Skeletal muscle satellite cell (primary cell): ENCODE measurements around the gene HOXB13. TPM values are rescaled to one million over a fixed set of nuclear protein-coding genes. Genes with fewer than 3 reads are reported as not detected.

Experiments used
- H3K27me3 ChIP-seq: 2 replicates; pipeline ENCODE4 v1.7.0; 2013; ENCODE audit warnings: low read length; ENCODE audit not compliant: control insufficient read depth, insufficient read depth
- H3K36me3 ChIP-seq: 2 replicates; pipeline ENCODE4 v1.7.0; 2013; ENCODE audit warnings: mild to moderate bottlenecking, control low read depth, low read length; ENCODE audit not compliant: insufficient read depth
- H3K4me1 ChIP-seq: 2 replicates; pipeline ENCODE4 v1.7.0; 2013; ENCODE audit warnings: low read length; ENCODE audit not compliant: control insufficient read depth, insufficient read depth
- H3K4me2 ChIP-seq: 2 replicates; pipeline ENCODE4 v1.7.0; 2013; ENCODE audit warnings: mild to moderate bottlenecking, low read length
- H3K4me3 ChIP-seq: 2 replicates; pipeline ENCODE4 v1.7.0; 2013; ENCODE audit warnings: low read length
- H3K9ac ChIP-seq: 2 replicates; pipeline ENCODE4 v1.7.0; 2013; ENCODE audit warnings: mild to moderate bottlenecking, low read depth, low read length, moderate library complexity
- H3K9me3 ChIP-seq: replicated peaks from 2 replicates; pipeline ENCODE4 v1.7.0; 2013; ENCODE audit warnings: mild to moderate bottlenecking, control low read depth, low read length
- total RNA-seq: library from RNA; depleted of rRNA; stranded (reverse); fragments of >200 nt; gene quantifications from 2 replicates; pipeline ENCODE4 v1.2.3, GENCODE V29; 2012; rRNA removed

HOXB13 gene
- under 0.01 TPM in 1 of 2 replicates, not detected in the other for total RNA-seq

- Histone ChIP-seq H3K4me3 (peak within 1 kb of the TSS; percentile 51), H3K9me3 (no peaks in the 10 kb centered on the region), H3K27me3 (peaks cover 96% of the 10 kb centered on the region), H3K9ac (no peak within 1 kb of the TSS), H3K4me1 (peaks cover 4% of the 10 kb centered on the region), H3K36me3 (no peaks in the 10 kb centered on the region), H3K4me2 (peak within 1 kb of the TSS; percentile 72)
These were observed at the start of gene HOXB13 for GRCh38 chr17:48728232-48729231. Gene HOXB13, minus strand, starts transcription at chr17:48728750. Its CDS starts 157 bp downstream, at chr17:48728593.

DNA sequence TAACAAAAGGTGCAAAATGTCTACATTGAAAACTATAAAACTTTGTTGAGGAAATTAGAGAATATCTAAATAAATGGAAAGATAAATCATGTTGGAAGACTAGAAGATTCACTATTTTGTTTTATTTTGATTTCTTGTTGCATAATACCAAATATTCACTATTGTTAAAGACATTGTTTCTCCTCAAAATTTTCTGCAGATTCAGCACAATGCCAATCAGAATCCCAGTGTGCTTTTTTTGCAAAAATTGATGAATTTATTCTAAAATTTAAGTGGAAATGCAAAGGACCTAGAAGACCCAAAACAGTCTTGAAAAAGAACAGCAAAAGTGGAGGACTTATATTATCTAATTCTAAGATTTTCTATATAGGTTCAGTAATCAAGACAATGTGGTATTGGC is 48.1 kb upstream of the HOXB13 start:
- no peak overlapping the region for H3K9ac ChIP-seq
- H3K27me3 ChIP-seq = peaks cover 37% of the 10 kb centered on the region
- no peaks in the 10 kb centered on the region for H3K9me3 ChIP-seq
- no peak overlapping the region for H3K4me2 ChIP-seq
- no peak overlapping the region for H3K4me3 ChIP-seq
- H3K36me3 ChIP-seq = no peaks in the 10 kb centered on the region
- H3K4me1 ChIP-seq = no peaks in the 10 kb centered on the region

DNA sequence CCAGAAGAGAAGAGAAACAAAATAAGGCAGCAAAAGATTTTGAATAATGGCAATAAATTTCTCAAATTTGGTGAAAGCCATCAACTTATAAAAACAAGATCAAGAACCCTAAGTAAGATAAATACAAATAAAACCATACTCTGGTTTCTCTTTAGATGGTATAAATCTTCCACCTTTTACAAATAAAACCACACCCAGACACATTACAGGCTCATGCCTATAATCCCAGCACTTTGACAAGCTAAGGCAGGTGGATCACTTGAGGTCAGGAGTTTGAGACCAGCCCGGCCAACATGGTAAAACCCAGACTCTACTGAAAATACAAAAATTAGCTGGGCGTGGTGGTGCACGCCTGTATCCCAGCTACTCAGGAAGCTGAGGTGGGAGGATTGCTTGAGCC is 44.7 kb upstream of the HOXB13 start:
- Histone ChIP-seq H3K4me1 (no peaks in the 10 kb centered on the region), H3K36me3 (no peaks in the 10 kb centered on the region)

GRCh38 chr17:48770954-48771353 is 42.4 kb upstream of the HOXB13 start:
- Histone ChIP-seq H3K4me1 (no peaks in the 10 kb centered on the region), H3K4me3 (no peak overlapping the region), H3K9me3 (no peaks in the 10 kb centered on the region), H3K9ac (no peak overlapping the region), H3K27me3 (peaks cover 43% of the 10 kb centered on the region), H3K36me3 (no peaks in the 10 kb centered on the region), H3K4me2 (no peak overlapping the region)

More for the DNA sequence above, 44.7 kb upstream of the HOXB13 start:
- Histone ChIP-seq H3K9me3 (no peaks in the 10 kb centered on the region), H3K27me3 (peaks cover 30% of the 10 kb centered on the region), H3K4me3 (no peak overlapping the region), H3K9ac (no peak overlapping the region), H3K4me2 (no peak overlapping the region)

DNA sequence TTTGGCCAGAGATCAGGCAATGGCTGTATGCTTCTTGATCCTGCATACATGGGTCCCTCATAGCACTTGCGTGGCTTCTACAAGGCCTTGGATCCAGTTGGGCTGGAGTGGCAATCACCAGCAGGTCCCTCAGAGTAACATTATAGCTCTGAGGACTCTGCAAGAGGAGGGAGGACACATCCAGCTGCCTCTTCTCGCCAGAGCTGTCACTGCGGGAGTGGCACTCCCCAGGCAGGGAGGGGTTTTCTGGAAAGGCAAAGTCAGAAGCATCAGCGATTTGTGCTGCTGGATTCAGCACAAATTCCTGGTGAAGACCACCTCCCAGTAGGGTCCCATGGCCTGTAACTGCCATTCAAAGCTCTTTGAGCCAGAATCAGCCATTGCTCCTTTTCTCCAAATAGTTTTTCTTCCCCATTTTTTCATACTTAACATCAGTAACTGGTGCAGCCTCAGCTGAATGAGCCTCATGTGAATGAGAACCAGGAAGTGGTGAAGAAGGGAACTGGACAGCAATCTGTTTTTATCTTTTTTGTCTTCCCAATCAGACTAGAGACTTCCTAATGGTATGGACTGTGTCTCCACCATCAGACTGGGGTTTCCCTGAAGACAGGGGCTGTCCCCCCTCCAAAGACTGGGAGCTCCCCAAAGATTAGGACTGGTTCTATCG is 40.6 kb upstream of the HOXB13 start:
- H3K4me2 ChIP-seq = no peak overlapping the region
- H3K27me3 ChIP-seq = peaks cover 56% of the 10 kb centered on the region
- no peaks in the 10 kb centered on the region for H3K4me1 ChIP-seq
- H3K4me3 ChIP-seq = no peak overlapping the region
- H3K9ac ChIP-seq = no peak overlapping the region
- H3K9me3 ChIP-seq = no peaks in the 10 kb centered on the region
- no peaks in the 10 kb centered on the region for H3K36me3 ChIP-seq

DNA sequence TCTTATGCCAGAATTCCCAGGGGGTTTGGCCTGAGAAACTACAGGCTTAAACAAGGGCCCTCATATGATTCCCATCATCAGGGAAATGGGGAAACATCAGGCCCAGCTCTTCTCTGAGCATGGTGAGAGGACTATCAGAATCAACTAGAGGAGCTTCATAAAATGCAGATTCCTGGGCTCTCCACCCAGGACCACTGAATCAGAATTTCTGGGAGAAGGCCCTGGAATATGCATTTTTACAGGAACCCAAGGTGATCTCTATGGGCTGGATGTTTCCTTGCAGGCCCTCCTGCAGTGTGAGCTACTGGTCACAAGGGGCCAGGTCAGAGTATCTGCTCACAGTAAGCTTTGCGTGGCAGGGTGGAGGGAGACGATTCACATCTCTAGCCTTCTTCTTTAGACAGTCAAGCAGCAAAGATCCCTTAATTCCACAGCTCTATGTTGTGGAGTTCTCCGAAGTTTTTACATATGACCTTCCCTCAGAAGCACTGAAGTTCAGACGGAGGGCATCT is 38.8 kb upstream of the HOXB13 start:
- Histone ChIP-seq H3K4me3 (no peak overlapping the region), H3K27me3 (peaks cover 60% of the 10 kb centered on the region)

DNA sequence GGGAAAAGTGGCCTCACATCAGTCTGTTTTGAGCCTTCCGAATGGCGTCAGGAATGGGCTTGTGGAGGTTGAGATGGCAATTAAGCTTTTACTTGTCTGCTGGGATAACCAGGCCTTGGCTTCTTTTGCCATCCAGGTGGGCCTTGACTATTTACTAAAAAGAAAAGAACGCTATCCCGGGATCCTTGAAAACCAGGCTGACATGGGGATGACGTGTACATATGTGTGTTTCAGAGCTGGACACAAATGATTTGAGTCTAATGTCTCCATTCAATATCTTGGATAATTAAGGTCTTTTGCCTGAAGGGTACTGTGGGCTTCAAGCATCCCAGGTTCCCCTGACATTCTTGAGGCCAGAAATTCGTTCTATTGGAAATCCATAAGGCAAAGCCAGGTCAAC is 32.6 kb upstream of the HOXB13 start:
- Histone ChIP-seq H3K4me1 (no peaks in the 10 kb centered on the region), H3K4me3 (no peak overlapping the region), H3K9ac (no peak overlapping the region), H3K9me3 (no peaks in the 10 kb centered on the region), H3K4me2 (no peak overlapping the region), H3K36me3 (no peaks in the 10 kb centered on the region), H3K27me3 (peaks cover 79% of the 10 kb centered on the region)

More for the DNA sequence above, 38.8 kb upstream of the HOXB13 start:
- no peaks in the 10 kb centered on the region for H3K36me3 ChIP-seq
- H3K4me1 ChIP-seq = no peaks in the 10 kb centered on the region
- H3K9ac ChIP-seq = no peak overlapping the region
- H3K4me2 ChIP-seq = no peak overlapping the region
- no peaks in the 10 kb centered on the region for H3K9me3 ChIP-seq

GRCh38 chr17:48760411-48760810 is 31.9 kb upstream of the HOXB13 start:
- H3K9me3 ChIP-seq = no peaks in the 10 kb centered on the region
- peaks cover 79% of the 10 kb centered on the region for H3K27me3 ChIP-seq
- no peaks in the 10 kb centered on the region for H3K4me1 ChIP-seq

DNA sequence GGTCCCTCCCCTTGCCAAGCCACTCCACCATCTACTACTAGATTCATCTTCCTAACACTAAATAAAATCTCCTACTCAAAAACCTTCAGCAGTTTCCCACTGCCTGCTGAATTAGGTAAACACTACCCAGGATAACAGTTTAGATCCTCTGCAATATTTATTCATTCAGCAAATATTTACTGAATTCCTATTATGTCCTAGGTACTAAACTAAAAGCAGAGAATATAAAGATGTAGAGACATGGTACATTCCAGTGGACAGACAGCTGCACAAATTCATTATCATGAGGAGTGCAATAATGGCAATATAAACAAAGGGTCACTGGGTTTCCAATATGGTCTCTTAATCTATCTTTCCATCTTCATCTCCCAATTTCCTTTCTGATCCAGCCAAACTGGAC is 30.7 kb upstream of the HOXB13 start:
- peaks cover 83% of the 10 kb centered on the region for H3K27me3 ChIP-seq

More at GRCh38 chr17:48760411-48760810, 31.9 kb upstream of the HOXB13 start:
- H3K4me2 ChIP-seq = no peak overlapping the region
- no peaks in the 10 kb centered on the region for H3K36me3 ChIP-seq
- no peak overlapping the region for H3K9ac ChIP-seq
- H3K4me3 ChIP-seq = no peak overlapping the region

GRCh38 chr17:48757524-48757961 is 29.0 kb upstream of the HOXB13 start:
- Histone ChIP-seq H3K36me3 (no peaks in the 10 kb centered on the region), H3K4me3 (no peak overlapping the region), H3K9me3 (no peaks in the 10 kb centered on the region), H3K27me3 (peaks cover 87% of the 10 kb centered on the region), H3K4me2 (no peak overlapping the region), H3K9ac (no peak overlapping the region), H3K4me1 (peaks cover 11% of the 10 kb centered on the region)

More for the DNA sequence above, 30.7 kb upstream of the HOXB13 start:
- no peaks in the 10 kb centered on the region for H3K9me3 ChIP-seq
- no peak overlapping the region for H3K4me3 ChIP-seq
- no peak overlapping the region for H3K9ac ChIP-seq
- H3K4me2 ChIP-seq = no peak overlapping the region
- H3K36me3 ChIP-seq = no peaks in the 10 kb centered on the region
- no peaks in the 10 kb centered on the region for H3K4me1 ChIP-seq

GRCh38 chr17:48756830-48757251 is 28.3 kb upstream of the HOXB13 start:
- H3K27me3 ChIP-seq = peaks cover 88% of the 10 kb centered on the region
- peaks cover 11% of the 10 kb centered on the region for H3K4me1 ChIP-seq

More at GRCh38 chr17:48756830-48757251, 28.3 kb upstream of the HOXB13 start:
- Histone ChIP-seq H3K9me3 (no peaks in the 10 kb centered on the region), H3K9ac (no peak overlapping the region), H3K4me2 (no peak overlapping the region), H3K4me3 (no peak overlapping the region), H3K36me3 (no peaks in the 10 kb centered on the region)
